T47D (cell line): ENCODE results near the gene MTMR1.

Source experiments
- DNase-seq, 2 experiments: peaks; one replicate each; pipeline versions ENCODE4 v3.0.0 to v3.0.0-alpha.2; 2011 to 2012; ENCODE audit warnings: low read depth in 1 of 2, low spot score in 1 of 2
- JUND ChIP-seq: IDR thresholded peaks from 2 replicates; pipeline ENCODE4 v1.6.1; 2012; ENCODE audit warnings: low read depth
- in situ Hi-C: cut with HindIII; loops from 2 replicates; pipeline ENCODE4 v1.10.0; 2016; ENCODE audit warnings: low sequenced_read_pairs, low pct_unique_long_range_greater_than_20kb

The MTMR1 gene

DNA sequence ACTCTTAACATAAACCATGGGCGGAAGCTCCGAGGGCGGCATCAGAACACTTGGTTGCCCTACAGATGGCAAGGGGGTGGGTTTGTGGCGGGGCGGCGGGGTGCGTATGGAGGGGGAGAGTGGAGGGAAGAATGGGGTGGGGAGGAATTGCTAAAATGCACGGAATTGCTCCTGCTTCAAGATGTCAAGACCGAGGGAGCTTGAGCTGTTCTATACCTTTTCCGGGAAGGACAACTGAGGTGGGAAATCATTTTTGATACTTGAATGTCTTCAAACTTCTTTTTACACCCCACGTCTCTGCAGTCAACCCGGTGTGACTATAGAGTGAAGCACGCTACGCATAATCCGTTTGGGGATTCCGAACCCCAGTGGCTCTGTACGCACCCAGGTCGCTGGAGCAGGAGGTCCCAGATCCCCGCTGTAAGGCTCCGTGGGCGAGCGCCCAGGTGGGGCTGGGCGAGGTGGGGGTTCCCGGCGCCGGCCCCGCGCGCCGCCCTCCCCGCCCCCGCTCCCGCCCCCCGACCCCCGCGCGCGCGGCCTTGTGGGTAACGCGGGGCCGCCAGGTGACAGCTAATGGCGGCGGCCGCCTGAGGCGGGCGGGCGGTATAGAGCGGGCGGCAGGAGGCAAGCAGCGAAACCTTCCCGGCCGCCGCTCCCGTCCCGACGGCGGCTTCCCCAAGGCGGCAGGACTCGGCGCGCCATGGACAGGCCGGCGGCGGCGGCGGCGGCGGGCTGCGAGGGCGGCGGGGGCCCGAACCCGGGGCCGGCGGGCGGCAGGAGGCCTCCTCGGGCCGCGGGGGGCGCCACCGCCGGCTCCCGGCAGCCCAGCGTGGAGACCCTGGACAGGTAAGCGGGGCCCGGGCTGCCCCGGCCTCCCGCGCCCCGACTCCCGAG lies at the start of gene MTMR1:
Gene MTMR1, plus strand, starts transcription at position 566 of the 894 bp plus-strand sequence. Its CDS starts 135 bp downstream, at position 701.
- peak in 1 of 2 experiments; percentile 19 for DNase-seq
- in situ Hi-C loops = no loop called here
- no peak for TF ChIP-seq JUND

DNA sequence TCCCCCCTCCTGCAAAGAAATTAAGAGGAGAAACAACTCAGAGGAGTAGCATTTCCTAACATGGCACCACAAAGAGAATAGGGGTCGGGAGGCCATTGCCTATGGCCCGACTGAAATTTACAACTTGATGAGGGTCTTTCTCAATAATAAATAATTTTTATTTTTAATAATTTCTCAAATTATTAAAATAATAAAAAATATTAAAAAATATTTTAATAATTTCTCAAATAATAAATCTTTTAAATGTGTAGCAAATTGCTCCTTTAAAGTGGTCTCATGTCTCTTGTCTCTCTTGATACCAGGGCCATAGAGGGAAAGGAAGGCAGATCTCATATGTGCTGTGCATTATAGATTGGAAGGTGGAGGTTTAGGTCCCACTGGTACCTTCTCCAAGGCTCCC lies 49.2 kb upstream of the MTMR1 start:
- in situ Hi-C loops = no loop called here
- no peak for TF ChIP-seq JUND
- no peak for DNase-seq

DNA sequence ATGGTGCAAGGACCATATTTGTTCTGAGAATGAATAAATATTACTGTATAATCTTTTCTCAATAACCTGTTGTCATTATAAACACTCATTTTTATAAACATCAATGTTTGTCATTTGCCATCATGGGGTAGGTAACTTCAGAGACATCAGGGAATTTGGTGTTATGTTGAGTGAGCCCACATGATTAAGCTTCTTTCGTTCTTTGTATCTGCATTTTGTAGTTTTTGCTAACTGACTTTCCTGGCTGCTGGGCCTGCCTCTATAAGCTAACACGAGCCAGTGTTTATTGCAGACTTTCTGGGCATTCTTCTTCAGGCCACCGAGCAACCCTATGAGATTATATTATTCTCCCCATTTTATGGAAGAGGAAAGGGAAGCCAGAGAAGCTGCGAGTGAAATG lies 48.8 kb upstream of the MTMR1 start:
- no peak for DNase-seq
- TF ChIP-seq JUND = no peak
- in situ Hi-C loops = no loop called here

DNA sequence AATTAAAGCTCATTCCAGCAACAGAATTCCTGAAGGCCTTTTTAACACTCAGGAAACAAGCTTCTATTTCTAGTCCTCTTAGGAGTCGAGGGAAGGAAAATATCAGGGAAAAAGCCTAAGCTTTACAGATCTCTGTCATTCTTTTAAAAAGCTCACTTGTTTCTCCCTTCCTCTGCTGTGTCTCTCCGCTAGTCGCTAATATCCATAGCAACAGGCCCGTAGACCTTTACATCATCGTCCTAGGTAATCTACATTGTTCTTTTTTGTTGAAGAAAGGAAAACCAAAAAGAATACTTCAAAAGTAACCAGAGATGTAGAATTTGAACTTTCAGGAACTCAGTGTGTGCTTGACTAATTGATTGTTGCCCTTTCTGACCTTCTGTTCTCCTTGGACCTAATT lies 45.9 kb upstream of the MTMR1 start:
- no peak for DNase-seq
- no peak for TF ChIP-seq JUND
- in situ Hi-C loops = no loop called here

DNA sequence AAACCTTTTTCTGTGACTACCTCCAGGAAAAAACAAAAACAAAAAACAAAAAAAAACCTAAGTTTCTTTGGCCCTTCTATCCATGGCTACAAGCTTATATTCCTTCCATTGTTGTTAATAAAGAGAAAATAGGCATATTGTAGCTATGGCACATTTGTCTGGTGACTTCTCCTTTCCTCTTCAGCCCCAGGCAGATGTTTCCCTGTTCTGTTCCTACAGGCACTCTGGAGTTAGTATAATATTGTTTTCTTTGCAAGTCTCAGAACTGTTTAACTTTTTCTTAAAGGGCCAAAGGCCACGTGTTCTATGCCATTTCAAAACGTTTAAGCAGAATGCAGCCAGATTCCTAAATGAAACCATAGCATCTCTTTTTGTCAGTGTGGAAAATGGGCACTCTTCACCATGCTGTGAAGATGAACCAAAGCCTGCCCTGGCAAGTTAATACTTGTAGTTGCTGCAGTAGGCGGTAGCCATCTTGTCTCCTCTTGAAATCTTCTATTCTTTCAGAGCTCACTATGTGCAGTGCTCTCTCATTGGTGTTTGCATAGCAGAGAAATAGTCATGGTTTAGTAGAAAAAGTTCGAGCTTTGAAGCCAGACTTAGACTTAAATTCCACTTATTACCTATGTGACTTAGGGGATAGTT lies 44.8 kb upstream of the MTMR1 start:
- TF ChIP-seq JUND = no peak
- no peak for DNase-seq
- in situ Hi-C loops = no loop called here

DNA sequence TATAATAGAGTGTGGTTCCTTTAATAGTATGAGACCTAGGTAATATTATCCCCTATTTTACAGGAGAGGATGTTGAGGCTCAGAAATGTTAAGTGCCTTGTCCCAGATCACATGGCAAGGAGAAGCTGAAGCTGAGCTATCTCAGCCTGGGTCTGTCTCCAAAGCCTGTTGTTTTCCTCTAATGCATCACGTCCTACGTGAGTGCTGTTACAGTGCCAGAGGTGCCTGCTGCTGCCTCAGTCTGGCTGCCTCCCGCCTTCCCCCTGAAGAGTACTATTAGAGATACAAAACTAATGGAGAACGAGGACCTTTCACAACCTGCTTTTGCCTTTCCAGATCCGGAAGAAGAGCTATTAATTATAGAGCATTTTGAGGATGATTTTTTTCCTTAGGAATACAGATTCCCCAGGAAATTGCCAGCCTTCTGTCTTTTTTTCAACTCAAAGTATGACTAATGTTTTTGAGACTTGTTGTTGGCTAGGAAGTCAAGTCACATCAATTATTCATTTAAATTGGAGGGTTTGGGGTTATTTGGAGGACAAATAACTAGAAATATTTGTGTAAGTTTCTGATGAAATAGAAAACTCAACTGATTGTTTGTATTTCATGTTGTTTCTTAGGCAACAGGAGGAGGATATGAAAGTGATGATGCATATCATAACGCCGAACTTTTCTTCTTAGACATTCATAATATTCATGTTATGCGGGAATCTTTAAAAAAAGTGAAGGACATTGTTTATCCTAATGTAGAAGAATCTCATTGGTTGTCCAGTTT lies 43.9 kb upstream of the MTMR1 start:
- DNase-seq = no peak
- no peak for TF ChIP-seq JUND
- in situ Hi-C loops = no loop called here

DNA sequence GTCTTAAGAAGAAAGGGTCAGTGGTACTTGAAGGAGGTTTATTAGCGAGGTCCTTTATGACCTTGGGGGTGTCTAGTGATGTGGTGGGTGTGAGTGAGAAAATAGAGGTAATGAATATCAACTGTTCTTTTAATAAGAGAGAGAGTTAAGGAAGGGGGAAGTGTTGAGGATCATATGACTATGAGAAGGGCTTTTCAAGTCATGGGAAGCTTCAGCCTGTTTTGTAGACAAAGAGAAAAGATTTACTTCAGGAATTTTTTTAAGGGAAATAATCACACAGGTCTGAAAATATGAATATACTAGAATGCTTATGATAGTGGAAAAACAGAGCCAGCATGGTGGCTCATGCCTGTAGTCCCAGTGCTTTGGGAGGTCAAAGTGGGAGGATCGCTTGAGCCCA lies 41.3 kb upstream of the MTMR1 start:
- TF ChIP-seq JUND = no peak
- in situ Hi-C loops = no loop called here
- no peak for DNase-seq

DNA sequence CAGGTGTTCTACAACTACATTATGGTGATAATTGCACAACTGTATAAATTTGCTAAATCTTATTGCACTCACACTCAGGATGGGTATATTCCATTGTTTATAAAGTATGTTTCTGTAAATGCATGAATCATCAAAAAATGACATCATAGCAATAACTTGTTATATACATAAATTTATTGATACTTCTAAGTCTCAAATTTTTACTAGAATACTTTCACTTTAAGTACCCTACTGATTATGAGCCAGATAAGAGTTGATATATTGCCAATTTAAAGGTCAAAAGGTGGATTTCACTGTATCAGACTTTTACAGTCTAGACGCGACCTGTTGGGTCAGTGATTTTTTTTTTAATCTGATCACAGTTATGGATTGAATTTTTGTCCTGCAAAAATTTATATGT lies 37.4 kb upstream of the MTMR1 start:
- in situ Hi-C loops = no loop called here
- TF ChIP-seq JUND = no peak
- no peak for DNase-seq

DNA sequence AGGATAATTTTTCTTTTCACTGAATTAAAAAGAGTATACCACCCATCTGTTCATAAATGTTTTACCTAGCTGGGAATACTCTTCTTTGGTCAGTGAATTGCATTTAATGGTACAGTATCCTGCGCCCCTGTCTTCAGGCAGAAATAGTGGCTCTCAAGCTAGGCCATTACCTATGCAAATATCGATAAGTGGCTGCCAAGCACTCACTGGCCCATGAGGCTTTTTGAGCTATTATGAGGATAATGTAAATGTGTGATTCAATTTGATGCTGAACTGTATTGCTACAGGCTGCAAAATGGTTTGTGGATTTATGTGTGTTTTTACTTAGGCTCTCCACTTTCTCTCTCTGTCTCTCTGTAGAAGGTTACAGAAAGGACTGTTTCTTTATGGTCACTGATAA lies 30.1 kb upstream of the MTMR1 start:
- in situ Hi-C loops = no loop called here
- no peak for DNase-seq

DNA sequence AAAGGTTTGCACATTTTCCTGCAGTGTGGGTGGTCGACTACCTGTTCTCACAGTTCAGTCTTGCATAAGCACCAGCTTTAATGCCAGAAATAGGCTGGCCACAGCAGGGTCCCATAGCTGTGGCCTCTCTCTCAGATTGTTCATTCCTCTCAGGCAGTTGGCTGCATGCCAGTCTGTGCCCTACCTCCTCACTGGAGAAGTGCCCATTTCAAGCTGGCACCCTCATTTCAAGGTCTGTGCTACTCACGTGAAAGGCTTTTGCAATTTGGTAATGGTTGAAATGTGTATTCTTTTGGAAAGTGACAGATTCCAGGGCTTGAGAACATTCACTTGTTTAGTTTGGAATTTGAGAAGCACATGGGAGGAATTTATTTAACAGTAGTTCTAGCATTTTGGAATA lies 28.9 kb upstream of the MTMR1 start:
- no peak for TF ChIP-seq JUND
- in situ Hi-C loops = no loop called here
- no peak for DNase-seq

More for the DNA sequence above, 30.1 kb upstream of the MTMR1 start:
- TF ChIP-seq JUND = no peak

DNA sequence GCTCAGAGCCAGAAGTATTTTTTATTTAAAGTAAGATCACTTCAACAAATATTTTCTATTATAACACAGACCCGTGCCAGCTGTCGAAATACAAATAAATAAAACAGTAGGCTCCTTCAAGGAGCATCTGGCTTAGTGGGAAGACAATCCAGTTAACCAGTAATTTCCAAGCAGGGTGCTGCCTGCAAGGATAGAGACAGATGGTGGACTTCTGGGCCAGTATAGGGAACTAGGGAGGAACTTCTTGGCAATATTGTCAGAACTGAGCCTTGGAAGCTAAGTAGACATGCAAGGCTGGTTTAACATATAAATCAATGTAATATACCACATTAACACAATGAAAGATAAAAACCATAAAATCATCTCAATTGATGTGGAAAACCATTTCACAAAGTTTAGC lies 17.0 kb upstream of the MTMR1 start:
- DNase-seq = no peak
- in situ Hi-C loops = no loop called here
- no peak for TF ChIP-seq JUND

DNA sequence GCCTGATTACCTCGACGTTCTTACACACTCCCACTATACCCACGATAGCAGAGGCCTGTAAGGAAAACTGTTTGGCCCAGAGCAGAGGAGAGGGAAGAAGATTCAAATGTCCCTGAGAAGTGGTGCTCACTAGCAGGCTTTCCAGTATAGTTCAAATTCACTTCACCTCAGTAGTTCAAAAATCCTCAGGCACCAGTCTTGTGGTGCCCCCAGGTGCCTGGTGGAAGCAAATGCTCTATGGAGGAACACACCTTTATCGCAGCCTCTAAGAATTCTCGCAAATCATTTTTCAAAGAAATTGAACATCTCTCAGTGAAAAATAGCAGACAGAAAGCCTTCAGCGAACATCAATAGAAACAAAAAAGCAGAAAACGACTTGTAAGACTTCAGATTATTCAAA lies 12.2 kb upstream of the MTMR1 start:
- in situ Hi-C loops = no loop called here
- peak in 1 of 2 experiments; percentile 57 for DNase-seq

DNA sequence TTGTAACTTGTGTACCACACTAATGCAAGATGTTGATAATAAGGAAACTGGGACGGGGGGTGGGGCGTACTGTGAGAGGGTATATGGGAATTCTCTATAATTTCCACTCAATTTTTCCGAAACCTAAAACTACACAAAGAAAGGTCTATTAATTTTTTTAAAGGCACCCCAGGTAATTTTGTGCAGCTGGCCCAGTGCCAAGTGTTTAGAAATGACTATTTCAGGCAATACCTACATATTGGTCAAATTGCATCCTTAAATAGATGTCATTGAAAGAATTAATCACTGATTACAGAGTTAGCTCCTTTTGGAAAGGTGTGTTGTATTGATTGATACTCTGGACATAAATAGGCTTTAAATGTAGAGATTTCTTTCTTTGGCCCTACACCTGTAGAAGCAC lies 10.1 kb upstream of the MTMR1 start:
- in situ Hi-C loops = no loop called here
- TF ChIP-seq JUND = no peak
- no peak for DNase-seq

More for the DNA sequence above, 12.2 kb upstream of the MTMR1 start:
- TF ChIP-seq JUND = no peak
